ENCODE results near the gene UMPS.

GRCh38 chr3:124788254-124788745, 58.0 kb downstream of the UMPS start:
- TF ChIP-seq, protein P1, sequence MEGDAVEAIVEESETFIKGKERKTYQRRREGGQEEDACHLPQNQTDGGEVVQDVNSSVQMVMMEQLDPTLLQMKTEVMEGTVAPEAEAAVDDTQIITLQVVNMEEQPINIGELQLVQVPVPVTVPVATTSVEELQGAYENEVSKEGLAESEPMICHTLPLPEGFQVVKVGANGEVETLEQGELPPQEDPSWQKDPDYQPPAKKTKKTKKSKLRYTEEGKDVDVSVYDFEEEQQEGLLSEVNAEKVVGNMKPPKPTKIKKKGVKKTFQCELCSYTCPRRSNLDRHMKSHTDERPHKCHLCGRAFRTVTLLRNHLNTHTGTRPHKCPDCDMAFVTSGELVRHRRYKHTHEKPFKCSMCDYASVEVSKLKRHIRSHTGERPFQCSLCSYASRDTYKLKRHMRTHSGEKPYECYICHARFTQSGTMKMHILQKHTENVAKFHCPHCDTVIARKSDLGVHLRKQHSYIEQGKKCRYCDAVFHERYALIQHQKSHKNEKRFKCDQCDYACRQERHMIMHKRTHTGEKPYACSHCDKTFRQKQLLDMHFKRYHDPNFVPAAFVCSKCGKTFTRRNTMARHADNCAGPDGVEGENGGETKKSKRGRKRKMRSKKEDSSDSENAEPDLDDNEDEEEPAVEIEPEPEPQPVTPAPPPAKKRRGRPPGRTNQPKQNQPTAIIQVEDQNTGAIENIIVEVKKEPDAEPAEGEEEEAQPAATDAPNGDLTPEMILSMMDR (IDR thresholded peaks at IDR 0.05; ENCODE audit: insufficient read depth, low read length, poor library complexity, severe bottlenecking), result no peak
- TF ChIP-seq EZH2phosphoT487 (conservative IDR thresholded peaks at IDR 0.05; ENCODE audit: low read length), result no peak
